Neural crest cell (in vitro differentiated cells): ENCODE results near the gene SERPINC1. TPM values are rescaled to one million over a fixed set of nuclear protein-coding genes. Genes with fewer than 3 reads are reported as not detected.

ENCODE experiments used
- DNase-seq: peaks from one replicate; pipeline ENCODE4 v3.0.0; 2021; ENCODE audit warnings: low read depth, mixed read lengths, low spot score
- H3K27ac Mint-ChIP-seq: one replicate; pipeline ENCODE4 v1.8.0; 2021; ENCODE audit warnings: mild to moderate bottlenecking, mixed read lengths; ENCODE audit not compliant: unreplicated experiment
- H3K27me3 Mint-ChIP-seq: 2 replicates; pipeline ENCODE4 v1.8.0; 2021; ENCODE audit warnings: low read depth, mild to moderate bottlenecking, mixed read lengths
- H3K36me3 Mint-ChIP-seq: 2 replicates; pipeline ENCODE4 v1.8.0; 2021; ENCODE audit warnings: low read depth, mild to moderate bottlenecking, mixed read lengths
- H3K4me1 Mint-ChIP-seq: 2 replicates; pipeline ENCODE4 v1.8.0; 2021; ENCODE audit warnings: mixed read lengths
- H3K4me3 Mint-ChIP-seq: one replicate; pipeline ENCODE4 v1.8.0; 2021; ENCODE audit warnings: mild to moderate bottlenecking, mixed read lengths
- H3K9me3 Mint-ChIP-seq: 2 replicates; pipeline ENCODE4 v1.8.0; 2021; ENCODE audit warnings: mixed read lengths
- total RNA-seq: library from RNA; stranded (reverse); gene quantifications from 2 replicates; pipeline ENCODE4 v1.2.1, GENCODE V29; 2021
- TF ChIP-seq, protein P1 (sequence below): fragments of 200-600 bp; sonication (generic); conservative IDR thresholded peaks from 2 replicates; pipeline ENCODE4 v1.5.0; 2021; ENCODE audit warnings: antibody characterized with exemption, mild to moderate bottlenecking

SERPINC1 gene
- total RNA-seq, 1 donor from 2014 or later: not detected

DNA sequence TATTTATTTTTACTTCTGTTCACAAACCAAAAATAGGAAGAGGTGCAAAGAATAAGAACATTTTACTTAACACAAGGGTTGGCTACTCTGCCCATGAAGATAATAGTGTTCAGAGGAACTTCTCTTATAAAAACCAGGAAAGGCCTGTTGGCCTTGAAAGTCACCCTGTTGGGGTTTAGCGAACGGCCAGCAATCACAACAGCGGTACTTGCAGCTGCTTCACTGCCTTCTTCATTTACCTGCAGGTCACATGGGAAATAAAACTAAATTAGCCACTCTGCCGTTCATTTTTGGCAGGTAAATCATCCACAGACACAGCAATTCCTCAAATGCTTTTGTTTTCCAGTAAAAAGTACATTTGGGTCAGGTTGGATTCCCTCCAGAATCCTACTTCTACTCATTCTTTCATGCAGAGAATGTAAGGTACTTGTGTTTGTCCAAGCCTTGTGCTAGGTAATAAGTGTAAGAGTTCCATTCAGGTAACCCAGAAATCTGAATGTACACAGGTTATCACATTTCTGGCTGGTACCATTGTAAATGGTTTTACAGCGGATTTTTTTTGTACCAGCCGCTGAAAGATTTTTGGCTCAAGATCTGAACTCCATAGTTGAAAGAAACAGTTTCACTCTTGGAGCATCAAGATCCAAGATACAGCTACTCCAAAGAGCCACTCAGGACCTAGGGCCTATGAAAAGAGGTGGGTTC is 13.1 kb downstream of the SERPINC1 start:
- no peak overlapping the region for H3K27ac Mint-ChIP-seq
- TF ChIP-seq, protein P1, sequence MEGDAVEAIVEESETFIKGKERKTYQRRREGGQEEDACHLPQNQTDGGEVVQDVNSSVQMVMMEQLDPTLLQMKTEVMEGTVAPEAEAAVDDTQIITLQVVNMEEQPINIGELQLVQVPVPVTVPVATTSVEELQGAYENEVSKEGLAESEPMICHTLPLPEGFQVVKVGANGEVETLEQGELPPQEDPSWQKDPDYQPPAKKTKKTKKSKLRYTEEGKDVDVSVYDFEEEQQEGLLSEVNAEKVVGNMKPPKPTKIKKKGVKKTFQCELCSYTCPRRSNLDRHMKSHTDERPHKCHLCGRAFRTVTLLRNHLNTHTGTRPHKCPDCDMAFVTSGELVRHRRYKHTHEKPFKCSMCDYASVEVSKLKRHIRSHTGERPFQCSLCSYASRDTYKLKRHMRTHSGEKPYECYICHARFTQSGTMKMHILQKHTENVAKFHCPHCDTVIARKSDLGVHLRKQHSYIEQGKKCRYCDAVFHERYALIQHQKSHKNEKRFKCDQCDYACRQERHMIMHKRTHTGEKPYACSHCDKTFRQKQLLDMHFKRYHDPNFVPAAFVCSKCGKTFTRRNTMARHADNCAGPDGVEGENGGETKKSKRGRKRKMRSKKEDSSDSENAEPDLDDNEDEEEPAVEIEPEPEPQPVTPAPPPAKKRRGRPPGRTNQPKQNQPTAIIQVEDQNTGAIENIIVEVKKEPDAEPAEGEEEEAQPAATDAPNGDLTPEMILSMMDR: no peak
- H3K36me3 Mint-ChIP-seq: peaks cover 2% of the 10 kb centered on the region
- H3K27me3 Mint-ChIP-seq: no peaks in the 10 kb centered on the region
- no peaks in the 10 kb centered on the region for H3K9me3 Mint-ChIP-seq
- H3K4me3 Mint-ChIP-seq: no peak overlapping the region
- DNase-seq: no peak
- H3K4me1 Mint-ChIP-seq: peaks cover 5% of the 10 kb centered on the region

DNA sequence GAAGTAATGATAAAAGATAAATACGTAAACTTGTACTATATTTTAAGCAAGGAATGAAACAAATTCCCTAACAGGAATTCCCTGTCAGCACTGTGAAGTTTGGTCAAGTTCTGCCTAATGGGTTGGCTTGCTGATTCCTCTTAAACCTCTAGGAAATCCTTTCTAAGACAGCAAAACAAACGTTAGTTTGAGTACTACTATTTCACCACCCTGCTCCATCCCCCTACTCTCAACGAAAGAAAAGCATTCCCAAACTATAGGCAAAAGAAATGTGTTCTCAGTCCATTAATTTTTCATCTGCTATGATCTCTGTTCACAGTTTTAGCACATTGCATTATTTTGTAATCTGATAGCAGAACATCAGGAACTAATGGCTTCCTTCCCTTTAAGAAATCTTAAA is 16.1 kb downstream of the SERPINC1 start:
- Mint-ChIP-seq H3K4me1 (peaks cover 5% of the 10 kb centered on the region), H3K27me3 (no peaks in the 10 kb centered on the region), H3K4me3 (no peak overlapping the region), H3K9me3 (no peaks in the 10 kb centered on the region), H3K36me3 (peaks cover 2% of the 10 kb centered on the region), H3K27ac (no peak overlapping the region)
- TF ChIP-seq, protein P1: no peak
- no peak for DNase-seq

DNA sequence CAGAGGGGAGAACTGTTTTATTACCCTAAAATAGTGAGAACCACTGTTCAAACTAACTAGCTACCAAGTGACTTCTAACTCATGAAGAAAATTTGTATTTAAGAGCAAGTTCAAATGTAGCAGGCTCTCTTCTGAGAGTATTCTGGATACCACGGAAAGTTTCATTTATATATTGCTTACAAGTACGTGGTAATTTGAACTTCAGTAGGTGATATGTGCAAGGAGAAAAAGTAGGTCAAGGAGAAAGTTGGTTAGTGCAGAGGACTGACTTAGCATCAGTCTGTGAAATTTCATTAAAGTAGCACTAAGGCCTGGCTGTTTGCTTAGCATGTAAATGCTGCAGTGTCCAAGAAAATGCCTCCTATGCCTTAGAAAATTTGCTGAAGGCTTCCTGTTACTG is 16.7 kb downstream of the SERPINC1 start:
- no peak overlapping the region for H3K27ac Mint-ChIP-seq
- no peak for DNase-seq
- TF ChIP-seq, protein P1: no peak
- no peaks in the 10 kb centered on the region for H3K36me3 Mint-ChIP-seq
- H3K4me1 Mint-ChIP-seq: peaks cover 5% of the 10 kb centered on the region
- no peaks in the 10 kb centered on the region for H3K9me3 Mint-ChIP-seq
- no peaks in the 10 kb centered on the region for H3K27me3 Mint-ChIP-seq
- H3K4me3 Mint-ChIP-seq: no peak overlapping the region

DNA sequence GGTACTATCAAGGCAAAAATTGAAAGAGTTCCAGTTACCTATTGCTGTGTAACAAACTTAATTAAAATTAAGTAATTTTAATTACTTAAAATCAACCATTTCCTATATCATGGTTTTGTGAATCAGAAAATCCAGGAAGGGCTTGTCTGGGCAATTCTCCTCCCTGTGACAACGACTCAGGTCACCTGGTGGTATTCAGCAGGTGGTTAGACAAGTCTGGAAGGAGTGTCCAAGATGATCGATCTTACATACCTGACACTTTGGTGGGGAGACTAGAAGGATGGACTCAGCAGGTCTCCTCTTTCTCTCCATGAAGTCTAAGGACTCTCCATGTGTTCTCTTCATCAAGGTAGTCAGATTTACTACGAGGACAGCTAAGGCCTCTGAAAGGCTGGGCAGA is 22.9 kb downstream of the SERPINC1 start:
- Mint-ChIP-seq H3K27ac (no peak overlapping the region), H3K9me3 (no peaks in the 10 kb centered on the region)
- TF ChIP-seq, protein P1: no peak

DNA sequence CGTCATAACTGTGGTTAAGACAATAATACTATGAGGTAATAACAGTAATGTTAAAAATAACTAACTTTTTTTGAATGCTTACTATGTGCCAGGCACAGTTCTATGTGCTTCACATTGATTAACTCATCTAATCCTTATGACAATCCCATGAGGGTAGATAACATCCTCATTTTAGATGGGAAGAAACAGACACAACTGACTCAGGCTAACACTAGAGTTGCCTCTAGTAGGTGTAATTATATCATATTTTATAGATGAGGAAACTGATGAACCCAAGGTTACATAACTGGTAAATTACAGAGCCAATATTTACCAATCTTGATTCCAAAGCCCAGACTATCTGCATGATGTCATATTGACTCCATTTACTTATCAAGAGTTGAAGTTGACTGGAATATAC is 23.5 kb downstream of the SERPINC1 start:
- Mint-ChIP-seq H3K27ac (no peak overlapping the region), H3K27me3 (no peaks in the 10 kb centered on the region), H3K4me3 (no peak overlapping the region), H3K36me3 (no peaks in the 10 kb centered on the region), H3K4me1 (peaks cover 7% of the 10 kb centered on the region), H3K9me3 (no peaks in the 10 kb centered on the region)
- TF ChIP-seq, protein P1: no peak
- DNase-seq: no peak

More for the DNA sequence above, 22.9 kb downstream of the SERPINC1 start:
- Mint-ChIP-seq H3K36me3 (no peaks in the 10 kb centered on the region), H3K27me3 (no peaks in the 10 kb centered on the region), H3K4me3 (no peak overlapping the region), H3K4me1 (peaks cover 2% of the 10 kb centered on the region)
- no peak for DNase-seq
